PC-3 (cell line): ENCODE data around the gene STK16. TPM values are rescaled to one million over a fixed set of nuclear protein-coding genes. Genes with fewer than 3 reads are reported as not detected.

ENCODE experiments used
- ATAC-seq: fragments of 200-7000 bp; cut with Tn5 transposase; 2 replicates; pipeline ENCODE4 v1.9.1; 2020; ENCODE audit warnings: mild to moderate bottlenecking, moderate library complexity
- BruUV-seq: library from RNA; stranded (reverse); fragments of 400-500 nt; replicated peaks from 2 replicates; lab custom pipeline; 2021; lab: Mats Ljungman, UMichigan
- CTCF ChIA-PET: fragments of 300-600 bp; sonication (Branson Sonifier 250); formaldehyde crosslinking; loops from one replicate; lab custom pipeline; 2022; ENCODE audit warnings: antibody characterized with exemption; lab: Charles Lee
- POLR2A ChIA-PET: fragments of 300-600 bp; sonication (Branson Sonifier 250); formaldehyde crosslinking; loops from one replicate; lab custom pipeline; 2022; ENCODE audit warnings: antibody characterized with exemption; ENCODE audit not compliant: unreplicated experiment; lab: Charles Lee
- DNase-seq: peaks from one replicate; pipeline ENCODE4 v3.0.0-alpha.2; 2015
- H2AFZ ChIP-seq: fragments of 300-600 bp; sonication (generic); 2 replicates; pipeline ENCODE4 v1.6.0; 2016; ENCODE audit warnings: antibody characterized with exemption, low read length
- H3F3A ChIP-seq: fragments of 300-600 bp; sonication (generic); one replicate; pipeline ENCODE4 v1.6.0; 2017; ENCODE audit warnings: antibody characterized with exemption, low read length, control low read depth, mild to moderate bottlenecking; ENCODE audit not compliant: unreplicated experiment
- H3K27ac ChIP-seq: fragments of 300-600 bp; sonication (generic); 2 replicates; pipeline ENCODE4 v1.5.1; 2016; ENCODE audit warnings: mild to moderate bottlenecking, low read length
- H3K27me3 ChIP-seq: fragments of 300-600 bp; sonication (generic); 2 replicates; pipeline ENCODE4 v1.6.1; 2016; ENCODE audit warnings: low read length, mixed read lengths
- H3K36me3 ChIP-seq: fragments of 300-600 bp; sonication (generic); 2 replicates; pipeline ENCODE4 v1.6.1; 2016; ENCODE audit warnings: low read depth, mixed run types, low read length, mixed read lengths
- H3K4me1 ChIP-seq: fragments of 300-600 bp; sonication (generic); 2 replicates; pipeline ENCODE4 v1.5.1; 2016; ENCODE audit warnings: low read length; ENCODE audit not compliant: insufficient read depth
- H3K4me2 ChIP-seq: fragments of 300-600 bp; sonication (generic); 2 replicates; pipeline ENCODE4 v1.6.0; 2016; ENCODE audit warnings: low read length
- H3K4me3 ChIP-seq: fragments of 300-600 bp; sonication (generic); 2 replicates; pipeline ENCODE4 v1.5.1; 2016; ENCODE audit warnings: mild to moderate bottlenecking, low read length, mixed read lengths
- H3K79me2 ChIP-seq: fragments of 300-600 bp; sonication (generic); 2 replicates; pipeline ENCODE4 v1.6.1; 2017; ENCODE audit warnings: low read length, mixed read lengths
- H3K9ac ChIP-seq: fragments of 300-600 bp; sonication (generic); 2 replicates; pipeline ENCODE4 v1.6.0; 2016; ENCODE audit warnings: mild to moderate bottlenecking, low read length
- H3K9me2 ChIP-seq: fragments of 300-600 bp; sonication (generic); replicated peaks from 2 replicates; pipeline ENCODE4 v1.6.1; 2016; ENCODE audit warnings: mixed run types, low read length, mixed read lengths
- H3K9me3 ChIP-seq: fragments of 300-600 bp; sonication (generic); 2 replicates; pipeline ENCODE4 v1.6.1; 2016; ENCODE audit warnings: low read length, mixed read lengths
- H4K20me1 ChIP-seq: fragments of 300-600 bp; sonication (generic); 2 replicates; pipeline ENCODE4 v1.6.1; 2016; ENCODE audit warnings: low read length, mixed read lengths
- CTCF ChIP-seq: fragments of 300-600 bp; sonication (generic); conservative IDR thresholded peaks from 2 replicates; pipeline ENCODE4 v1.5.1; 2017; ENCODE audit warnings: antibody characterized with exemption, low read depth, mild to moderate bottlenecking, low read length
- EZH2 ChIP-seq: fragments of 300-600 bp; sonication (generic); IDR thresholded peaks from one replicate; pipeline ENCODE4 v1.6.1; 2017; ENCODE audit warnings: antibody characterized with exemption, mild to moderate bottlenecking, low read length; ENCODE audit not compliant: unreplicated experiment
- EZH2phosphoT487 ChIP-seq: fragments of 300-600 bp; sonication (generic); IDR thresholded peaks from 2 replicates; pipeline ENCODE4 v1.6.1; 2018; ENCODE audit warnings: mild to moderate bottlenecking, antibody characterized with exemption, low read length, borderline replicate concordance
- intact Hi-C: fragments of 100-400 bp; cut with micrococcal nuclease; formaldehyde crosslinking; loops from 2 replicates; pipeline ENCODE4 v1.9.0; 2023
- total RNA-seq: library from RNA; depleted of rRNA; stranded (reverse); fragments of >200 nt; gene quantifications from 2 replicates; pipeline ENCODE4 v1.2.3, GENCODE V29; 2014

STK16 gene
- total RNA-seq, 1 experiment from 2014 or later: 16.3 TPM

- Histone ChIP-seq H4K20me1 (no peaks in the 10 kb centered on the region), H3K9ac (peak overlapping the region; percentile 59), H3K4me1 (peaks cover 34% of the 10 kb centered on the region), H3K79me2 (no peaks in the 10 kb centered on the region), H3K9me3 (no peaks in the 10 kb centered on the region), H3K27me3 (no peaks in the 10 kb centered on the region), H3K9me2 (no peaks in the 10 kb centered on the region), H3F3A (no peaks in the 10 kb centered on the region), H3K4me2 (peak overlapping the region; percentile 76), H3K27ac (peak overlapping the region; percentile 86), H3K4me3 (peak overlapping the region; percentile 47), H3K36me3 (no peaks in the 10 kb centered on the region), H2AFZ (peak overlapping the region; percentile 30; the same call in 1 of the 2 replicates)
- ATAC-seq: peak; percentile 74
- DNase-seq: peak; percentile 92
- ChIA-PET CTCF (interaction anchor here (0.9 to 1.1 kb wide), 3 partner anchors 21 to 56 kb away, joined by 3 to 9 read pairs (median 4); partner anchors contain the start of gene GLB1L), POLR2A (interaction anchor here (0.5 to 1.1 kb wide), 3 partner anchors 20 to 44 kb away, joined by 6 to 10 read pairs (median 9); partner anchors contain the start of genes ANKZF1, ATG9A, TUBA4A and TUBA4B)
- intact Hi-C loops: loop anchor here (2.0 kb wide), 1 partner anchor 25 kb away; no protein-coding TSS in a partner anchor
- TF ChIP-seq EZH2 (no peak), CTCF (no peak), EZH2phosphoT487 (no peak)
- BruUV-seq: no TSS peak
Measured at GRCh38 chr2:219273937-219274336, 28.7 kb downstream of the STK16 start.

- Histone ChIP-seq H3F3A (no peaks in the 10 kb centered on the region), H3K27me3 (no peaks in the 10 kb centered on the region), H3K9me2 (no peaks in the 10 kb centered on the region), H3K27ac (peak overlapping the region; percentile 86), H3K36me3 (no peaks in the 10 kb centered on the region), H3K4me2 (peak overlapping the region; percentile 76), H2AFZ (peak overlapping the region; percentile 30; the same call in 1 of the 2 replicates), H3K4me3 (peak overlapping the region; percentile 47), H4K20me1 (no peaks in the 10 kb centered on the region), H3K79me2 (no peaks in the 10 kb centered on the region), H3K9ac (peak overlapping the region; percentile 59), H3K4me1 (peaks cover 34% of the 10 kb centered on the region), H3K9me3 (no peaks in the 10 kb centered on the region)
- ATAC-seq (peak; percentile 36), DNase-seq (peak; percentile 88)
- intact Hi-C loops: loop anchor here (2.0 kb wide), 1 partner anchor 26 kb away; no protein-coding TSS in a partner anchor
- TF ChIP-seq EZH2 (no peak), EZH2phosphoT487 (no peak)
- ChIA-PET CTCF (interaction anchor here (0.6 to 1.1 kb wide), 4 partner anchors 20 to 98 kb away, joined by 3 to 9 read pairs (median 4); partner anchors contain the start of genes CNPPD1 and GLB1L), POLR2A (interaction anchor here (0.5 to 1.1 kb wide), 6 partner anchors 20 to 68 kb away, joined by 3 to 10 read pairs (median 4); partner anchors contain the start of genes ANKZF1, ATG9A, GLB1L and STK16)
- BruUV-seq: TSS peak; percentile 79
Measured at GRCh38 chr2:219274361-219274921, 29.2 kb downstream of the STK16 start.
